ENCODE data around the gene SDHAF4.
"Not testable (repeated sequence)": the region's sequence is repeated elsewhere in the genome, so short reads cannot be mapped to it uniquely, and the experiment has no call there.

Gene SDHAF4

GRCh38 chr6:70566751-70567382 lies at the start of gene SDHAF4:
SDHAF4 (plus strand) TSS chr6:70566930; CDS start chr6:70566941, 11 bp downstream.
- DNase-seq, result peak; percentile 95

GRCh38 chr6:70518723-70519122 lies 48.0 kb upstream of the SDHAF4 start:
- DNase-seq, result no peak

GRCh38 chr6:70520575-70520974 lies 46.2 kb upstream of the SDHAF4 start:
- peak; percentile 32 for DNase-seq

- DNase-seq, result no peak
These were observed 41.9 kb upstream of the SDHAF4 start for GRCh38 chr6:70524721-70525286.

- no peak for DNase-seq
These were observed 39.5 kb upstream of the SDHAF4 start for GRCh38 chr6:70527071-70527737.

- DNase-seq, result no peak
These were observed 36.7 kb upstream of the SDHAF4 start for GRCh38 chr6:70530023-70530422.

- no peak for DNase-seq
These were observed 35.6 kb upstream of the SDHAF4 start for GRCh38 chr6:70531133-70531532.

- no peak for DNase-seq
These were observed 29.5 kb upstream of the SDHAF4 start for GRCh38 chr6:70537266-70537665.

GRCh38 chr6:70538376-70538775 lies 28.4 kb upstream of the SDHAF4 start:
- DNase-seq, result no peak

- DNase-seq, result peak; percentile 27
These were observed 19.4 kb upstream of the SDHAF4 start for GRCh38 chr6:70547313-70547712.

GRCh38 chr6:70547905-70548304 lies 18.8 kb upstream of the SDHAF4 start:
- DNase-seq, result no peak

GRCh38 chr6:70549327-70549726 lies 17.4 kb upstream of the SDHAF4 start:
- no peak for DNase-seq

GRCh38 chr6:70551566-70551965 lies 15.2 kb upstream of the SDHAF4 start:
- no peak for DNase-seq

GRCh38 chr6:70552286-70552940 lies 14.3 kb upstream of the SDHAF4 start:
- not testable (repeated sequence) for DNase-seq

GRCh38 chr6:70552974-70553373 lies 13.8 kb upstream of the SDHAF4 start:
- no peak for DNase-seq

GRCh38 chr6:70557998-70558397 lies 8.7 kb upstream of the SDHAF4 start:
- DNase-seq, result no peak

- not testable (repeated sequence) for DNase-seq
These were observed 4.3 kb upstream of the SDHAF4 start for GRCh38 chr6:70562401-70562800.

- DNase-seq, result no peak
These were observed 3.2 kb upstream of the SDHAF4 start for GRCh38 chr6:70563530-70563929.

GRCh38 chr6:70574643-70575042 lies 7.9 kb downstream of the SDHAF4 start:
- no peak for DNase-seq

GRCh38 chr6:70575899-70576495 lies 9.3 kb downstream of the SDHAF4 start:
- DNase-seq, result no peak

GRCh38 chr6:70586114-70586513 lies 19.4 kb downstream of the SDHAF4 start:
- DNase-seq, result no peak

- no peak for DNase-seq
These were observed 23.7 kb downstream of the SDHAF4 start for GRCh38 chr6:70590400-70590799.

- no peak for DNase-seq
These were observed 25.8 kb downstream of the SDHAF4 start for GRCh38 chr6:70592391-70593117.

Data from CD4-positive, alpha-beta T cell treated with Interleukin-21 for 1 hour (primary cell).